HuH-7.5 (cell line): ENCODE data around the gene DPYSL4.

Experiments
- DNase-seq: peaks from one replicate; pipeline ENCODE4 v3.0.0; 2011; ENCODE audit warnings: low spot score

DPYSL4 gene

GRCh38 chr10:132178672-132179545 lies 7.8 kb upstream of the DPYSL4 start:
- no peak for DNase-seq

- no peak for DNase-seq
Observed at GRCh38 chr10:132179551-132180392, 7.0 kb upstream of the DPYSL4 start.

- DNase-seq, result no peak
Observed at GRCh38 chr10:132180736-132181135, 6.0 kb upstream of the DPYSL4 start.

GRCh38 chr10:132181691-132182425 lies 4.9 kb upstream of the DPYSL4 start:
- DNase-seq, result no peak

- no peak for DNase-seq
Observed at GRCh38 chr10:132182591-132182990, 4.2 kb upstream of the DPYSL4 start.

- peak; percentile 78 for DNase-seq
Observed at GRCh38 chr10:132183046-132183445, 3.7 kb upstream of the DPYSL4 start.

GRCh38 chr10:132184816-132185593 lies 1.7 kb upstream of the DPYSL4 start:
- DNase-seq, result no peak

- no peak for DNase-seq
Observed at GRCh38 chr10:132185601-132186487, 904 bp upstream of the DPYSL4 start.

GRCh38 chr10:132187430-132188138 lies 836 bp downstream of the DPYSL4 start:
- DNase-seq, result no peak

GRCh38 chr10:132188331-132188730 lies 1.6 kb downstream of the DPYSL4 start:
- no peak for DNase-seq

GRCh38 chr10:132189016-132189415 lies 2.3 kb downstream of the DPYSL4 start:
- DNase-seq, result no peak

GRCh38 chr10:132189810-132190422 lies 3.2 kb downstream of the DPYSL4 start:
- DNase-seq, result no peak

GRCh38 chr10:132192076-132192975 lies 5.6 kb downstream of the DPYSL4 start:
- DNase-seq, result no peak

GRCh38 chr10:132192991-132193665 lies 6.4 kb downstream of the DPYSL4 start:
- no peak for DNase-seq

- DNase-seq, result peak; percentile 70
Observed at GRCh38 chr10:132193907-132194552, 7.3 kb downstream of the DPYSL4 start.

GRCh38 chr10:132194726-132195125 lies 8.0 kb downstream of the DPYSL4 start:
- DNase-seq, result no peak

- no peak for DNase-seq
Observed at GRCh38 chr10:132195366-132196075, 8.8 kb downstream of the DPYSL4 start.
